ENCODE results near the gene NCOA6.

Gene NCOA6

GRCh38 chr20:34704177-34705007 lies 121.1 kb downstream of the NCOA6 start, which contains the start of gene TP53INP2:
Gene TP53INP2 (plus strand): TSS chr20:34704344. CDS start chr20:34708740, 4,396 bp downstream.
- DNase-seq (ENCODE audit: low spot score), result peak; percentile 94

GRCh38 chr20:34703424-34704176 lies 121.9 kb downstream of the NCOA6 start:
- peak; percentile 30 for DNase-seq (ENCODE audit: low spot score)

- DNase-seq (ENCODE audit: low spot score), result no peak
Measured at GRCh38 chr20:34703061-34703423, 122.4 kb downstream of the NCOA6 start.

- DNase-seq (ENCODE audit: low spot score), result no peak
Measured at GRCh38 chr20:34701405-34702085, 123.9 kb downstream of the NCOA6 start.

GRCh38 chr20:34693414-34693813 lies 132.0 kb downstream of the NCOA6 start:
- no peak for DNase-seq (ENCODE audit: low spot score)

GRCh38 chr20:34691838-34692237 lies 133.6 kb downstream of the NCOA6 start:
- no peak for DNase-seq (ENCODE audit: low spot score)

- DNase-seq (ENCODE audit: low spot score), result no peak
Measured at GRCh38 chr20:34689486-34689885, 136.0 kb downstream of the NCOA6 start.

- no peak for DNase-seq (ENCODE audit: low spot score)
Measured at GRCh38 chr20:34683667-34684066, 141.8 kb downstream of the NCOA6 start.

- no peak for DNase-seq (ENCODE audit: low spot score)
Measured at GRCh38 chr20:34680586-34681175, 144.8 kb downstream of the NCOA6 start.

GRCh38 chr20:34676642-34677373 lies 148.6 kb downstream of the NCOA6 start, which contains the start of gene PIGU:
Gene PIGU (minus strand): TSS chr20:34677092. CDS start chr20:34677085, 7 bp downstream.
- DNase-seq (ENCODE audit: low spot score), result peak; percentile 96

GRCh38 chr20:34675993-34676641 lies 149.3 kb downstream of the NCOA6 start:
- DNase-seq (ENCODE audit: low spot score), result no peak

GRCh38 chr20:34675561-34675960 lies 149.9 kb downstream of the NCOA6 start:
- DNase-seq (ENCODE audit: low spot score), result no peak

- DNase-seq (ENCODE audit: low spot score), result no peak
Measured at GRCh38 chr20:34673412-34673811, 152.0 kb downstream of the NCOA6 start.

GRCh38 chr20:34669094-34669493 lies 156.4 kb downstream of the NCOA6 start:
- no peak for DNase-seq (ENCODE audit: low spot score)

Data from hematopoietic multipotent progenitor cell treated with erythropoietin and hydrocortisone succinate and interleukin-3 and kit ligand, for 15 days (in vitro differentiated cells).